ENCODE measurements around the gene DNAH5.

The DNAH5 gene

GRCh38 chr5:13932561-13932960, 11.9 kb downstream of the DNAH5 start:
- no peak for DNase-seq (ENCODE audit: low read depth, low spot score)
- no peak overlapping the region for H3K4me3 ChIP-seq (ENCODE audit: low read depth, low read length)
- in situ Hi-C loops (cut with HindIII; ENCODE audit: low sequenced_read_pairs): no loop called here
- TF ChIP-seq CTCF (IDR thresholded peaks at IDR 0.05; ENCODE audit: low read depth, low read length): no peak

GRCh38 chr5:13932011-13932410, 12.5 kb downstream of the DNAH5 start:
- in situ Hi-C loops (cut with HindIII; ENCODE audit: low sequenced_read_pairs): no loop called here
- no peak for TF ChIP-seq CTCF (IDR thresholded peaks at IDR 0.05; ENCODE audit: low read depth, low read length)
- DNase-seq (ENCODE audit: low read depth, low spot score): no peak
- no peak overlapping the region for H3K4me3 ChIP-seq (ENCODE audit: low read depth, low read length)

GRCh38 chr5:13930541-13931171, 13.8 kb downstream of the DNAH5 start:
- in situ Hi-C loops (cut with HindIII; ENCODE audit: low sequenced_read_pairs): no loop called here

GRCh38 chr5:13926731-13927130, 17.8 kb downstream of the DNAH5 start:
- DNase-seq (ENCODE audit: low read depth, low spot score): no peak
- in situ Hi-C loops (cut with HindIII; ENCODE audit: low sequenced_read_pairs): no loop called here
- no peak for TF ChIP-seq CTCF (IDR thresholded peaks at IDR 0.05; ENCODE audit: low read depth, low read length)
- no peak overlapping the region for H3K4me3 ChIP-seq (ENCODE audit: low read depth, low read length)

More at GRCh38 chr5:13930541-13931171, 13.8 kb downstream of the DNAH5 start:
- peak; percentile 12 for DNase-seq (ENCODE audit: low read depth, low spot score)
- TF ChIP-seq CTCF (IDR thresholded peaks at IDR 0.05; ENCODE audit: low read depth, low read length): no peak
- no peak overlapping the region for H3K4me3 ChIP-seq (ENCODE audit: low read depth, low read length)

- DNase-seq (ENCODE audit: low read depth, low spot score): no peak
- no peak for TF ChIP-seq CTCF (IDR thresholded peaks at IDR 0.05; ENCODE audit: low read depth, low read length)
- H3K4me3 ChIP-seq (ENCODE audit: low read depth, low read length): no peak overlapping the region
- in situ Hi-C loops (cut with HindIII; ENCODE audit: low sequenced_read_pairs): no loop called here
Measured at GRCh38 chr5:13921578-13921977, 22.9 kb downstream of the DNAH5 start.

GRCh38 chr5:13919786-13920185, 24.7 kb downstream of the DNAH5 start:
- no peak for DNase-seq (ENCODE audit: low read depth, low spot score)
- no peak for TF ChIP-seq CTCF (IDR thresholded peaks at IDR 0.05; ENCODE audit: low read depth, low read length)
- in situ Hi-C loops (cut with HindIII; ENCODE audit: low sequenced_read_pairs): no loop called here
- no peak overlapping the region for H3K4me3 ChIP-seq (ENCODE audit: low read depth, low read length)
